ENCODE results near the gene ARHGEF4.

The ARHGEF4 gene

GRCh38 chr2:131005216-131005935, 168.7 kb downstream of the ARHGEF4 start:
- H3K4me3 ChIP-seq (ENCODE audit: low read depth, low read length): no peak overlapping the region

GRCh38 chr2:131006561-131006960, 169.8 kb downstream of the ARHGEF4 start:
- H3K4me3 ChIP-seq (ENCODE audit: low read depth, low read length): no peak overlapping the region

GRCh38 chr2:131008967-131009366, 172.3 kb downstream of the ARHGEF4 start:
- H3K4me3 ChIP-seq (ENCODE audit: low read depth, low read length): no peak overlapping the region

- H3K4me3 ChIP-seq (ENCODE audit: low read depth, low read length): no peak overlapping the region
Measured at GRCh38 chr2:131009713-131010475, 173.2 kb downstream of the ARHGEF4 start.

- no peak overlapping the region for H3K4me3 ChIP-seq (ENCODE audit: low read depth, low read length)
Measured at GRCh38 chr2:131010566-131010965, 173.9 kb downstream of the ARHGEF4 start.

- H3K4me3 ChIP-seq (ENCODE audit: low read depth, low read length): no peak overlapping the region
Measured at GRCh38 chr2:131011486-131011885, 174.8 kb downstream of the ARHGEF4 start.

- H3K4me3 ChIP-seq (ENCODE audit: low read depth, low read length): no peak overlapping the region
Measured at GRCh38 chr2:131014141-131014540, 177.4 kb downstream of the ARHGEF4 start.

GRCh38 chr2:131015764-131016163, 179.1 kb downstream of the ARHGEF4 start:
- H3K4me3 ChIP-seq (ENCODE audit: low read depth, low read length): no peak overlapping the region

- no peak overlapping the region for H3K4me3 ChIP-seq (ENCODE audit: low read depth, low read length)
Measured at GRCh38 chr2:131016826-131017741, 180.4 kb downstream of the ARHGEF4 start.

- H3K4me3 ChIP-seq (ENCODE audit: low read depth, low read length): no peak overlapping the region
Measured at GRCh38 chr2:131022731-131023130, 186.0 kb downstream of the ARHGEF4 start.

GRCh38 chr2:131023758-131024157, 187.0 kb downstream of the ARHGEF4 start:
- H3K4me3 ChIP-seq (ENCODE audit: low read depth, low read length): no peak overlapping the region

GRCh38 chr2:131026919-131027318, 190.2 kb downstream of the ARHGEF4 start:
- H3K4me3 ChIP-seq (ENCODE audit: low read depth, low read length): no peak overlapping the region

- H3K4me3 ChIP-seq (ENCODE audit: low read depth, low read length): no peak overlapping the region
Measured at GRCh38 chr2:131027566-131028528, 191.1 kb downstream of the ARHGEF4 start.

- no peak overlapping the region for H3K4me3 ChIP-seq (ENCODE audit: low read depth, low read length)
Measured at GRCh38 chr2:131029812-131030211, 193.1 kb downstream of the ARHGEF4 start.

GRCh38 chr2:131030478-131030971, 193.8 kb downstream of the ARHGEF4 start:
- no peak overlapping the region for H3K4me3 ChIP-seq (ENCODE audit: low read depth, low read length)

- no peak overlapping the region for H3K4me3 ChIP-seq (ENCODE audit: low read depth, low read length)
Measured at GRCh38 chr2:131031431-131031841, 194.7 kb downstream of the ARHGEF4 start.

GRCh38 chr2:131031875-131032274, 195.2 kb downstream of the ARHGEF4 start:
- no peak overlapping the region for H3K4me3 ChIP-seq (ENCODE audit: low read depth, low read length)

GRCh38 chr2:131032393-131032836, 195.7 kb downstream of the ARHGEF4 start:
- H3K4me3 ChIP-seq (ENCODE audit: low read depth, low read length): no peak overlapping the region

- H3K4me3 ChIP-seq (ENCODE audit: low read depth, low read length): no peak overlapping the region
Measured at GRCh38 chr2:131033786-131034121, 197.0 kb downstream of the ARHGEF4 start.

All from iPS-11a (cell line).